ENCODE measurements around the gene SV2B. TPM values are rescaled to one million over a fixed set of nuclear protein-coding genes. Genes with fewer than 3 reads are reported as not detected.

SV2B gene
- total and polyA plus RNA-seq, 2 donors: 1.7 to 3.2 TPM

- no peak for DNase-seq (ENCODE audit: low read depth in 6 of 9, low spot score in 9 of 9)
- Histone ChIP-seq H3K36me3 (ENCODE audit: control insufficient read depth in 2 of 2, insufficient read depth in 2 of 2, low read length in 1 of 2) (no peaks in the 10 kb centered on the region), H3K27me3 (ENCODE audit: control insufficient read depth in 2 of 2, insufficient read depth in 1 of 2, low read length in 1 of 2) (peaks cover 0 to 16% of the 10 kb centered on the region in 2 donors), H3K4me3 (ENCODE audit: low read length in 2 of 2) (no peak overlapping the region), H3K4me1 (ENCODE audit: control insufficient read depth in 2 of 2, insufficient read depth in 2 of 2, low read length in 2 of 2) (no peaks in the 10 kb centered on the region), H3K27ac (ENCODE audit: low read depth in 1 of 2, low read length in 1 of 2) (no peak overlapping the region), H3K9me3 (ENCODE audit: control insufficient read depth in 2 of 2, insufficient read depth in 1 of 2, low read length in 1 of 2) (no peaks in the 10 kb centered on the region)
- 78% methylated on average over 10 of the region's 10 CpGs for WGBS
Measured at GRCh38 chr15:91238644-91239425, 138.8 kb downstream of the SV2B start.

- Histone ChIP-seq H3K27ac (ENCODE audit: low read depth in 1 of 2, low read length in 1 of 2) (no peak overlapping the region), H3K4me1 (ENCODE audit: control insufficient read depth in 2 of 2, insufficient read depth in 2 of 2, low read length in 2 of 2) (no peaks in the 10 kb centered on the region), H3K9me3 (ENCODE audit: control insufficient read depth in 2 of 2, insufficient read depth in 1 of 2, low read length in 1 of 2) (no peaks in the 10 kb centered on the region), H3K4me3 (ENCODE audit: low read length in 2 of 2) (no peak overlapping the region), H3K27me3 (ENCODE audit: control insufficient read depth in 2 of 2, insufficient read depth in 1 of 2, low read length in 1 of 2) (peaks cover 0 to 7% of the 10 kb centered on the region in 2 donors), H3K36me3 (ENCODE audit: control insufficient read depth in 2 of 2, insufficient read depth in 2 of 2, low read length in 1 of 2) (no peaks in the 10 kb centered on the region)
- DNase-seq (ENCODE audit: low read depth in 6 of 9, low spot score in 9 of 9): no peak
- WGBS: 74% methylated on average over 2 of the region's 2 CpGs
Measured at GRCh38 chr15:91243826-91244225, 143.8 kb downstream of the SV2B start.

GRCh38 chr15:91244919-91245318 is 144.9 kb downstream of the SV2B start:
- Histone ChIP-seq H3K4me3 (ENCODE audit: low read length in 2 of 2) (no peak overlapping the region), H3K27ac (ENCODE audit: low read depth in 1 of 2, low read length in 1 of 2) (no peak overlapping the region), H3K36me3 (ENCODE audit: control insufficient read depth in 2 of 2, insufficient read depth in 2 of 2, low read length in 1 of 2) (no peaks in the 10 kb centered on the region), H3K4me1 (ENCODE audit: control insufficient read depth in 2 of 2, insufficient read depth in 2 of 2, low read length in 2 of 2) (no peaks in the 10 kb centered on the region), H3K9me3 (ENCODE audit: control insufficient read depth in 2 of 2, insufficient read depth in 1 of 2, low read length in 1 of 2) (no peaks in the 10 kb centered on the region), H3K27me3 (ENCODE audit: control insufficient read depth in 2 of 2, insufficient read depth in 1 of 2, low read length in 1 of 2) (peaks cover 0 to 7% of the 10 kb centered on the region in 2 donors)
- 97% methylated on average over 4 of the region's 4 CpGs for WGBS
- no peak for DNase-seq (ENCODE audit: low read depth in 6 of 9, low spot score in 9 of 9)

GRCh38 chr15:91246998-91247397 is 146.9 kb downstream of the SV2B start:
- Histone ChIP-seq H3K27me3 (ENCODE audit: control insufficient read depth in 2 of 2, insufficient read depth in 1 of 2, low read length in 1 of 2) (peaks cover 0 to 4% of the 10 kb centered on the region in 2 donors), H3K9me3 (ENCODE audit: control insufficient read depth in 2 of 2, insufficient read depth in 1 of 2, low read length in 1 of 2) (no peaks in the 10 kb centered on the region), H3K27ac (ENCODE audit: low read depth in 1 of 2, low read length in 1 of 2) (no peak overlapping the region), H3K4me1 (ENCODE audit: control insufficient read depth in 2 of 2, insufficient read depth in 2 of 2, low read length in 2 of 2) (no peaks in the 10 kb centered on the region), H3K36me3 (ENCODE audit: control insufficient read depth in 2 of 2, insufficient read depth in 2 of 2, low read length in 1 of 2) (no peaks in the 10 kb centered on the region), H3K4me3 (ENCODE audit: low read length in 2 of 2) (no peak overlapping the region)
- no peak for DNase-seq (ENCODE audit: low read depth in 6 of 9, low spot score in 9 of 9)
- WGBS: 87% methylated on average over 2 of the region's 2 CpGs

GRCh38 chr15:91249591-91249990 is 149.5 kb downstream of the SV2B start:
- no peaks in the 10 kb centered on the region for H3K9me3 ChIP-seq (ENCODE audit: control insufficient read depth in 2 of 2, insufficient read depth in 1 of 2, low read length in 1 of 2)
- no peaks in the 10 kb centered on the region for H3K36me3 ChIP-seq (ENCODE audit: control insufficient read depth in 2 of 2, insufficient read depth in 2 of 2, low read length in 1 of 2)
- H3K4me3 ChIP-seq (ENCODE audit: low read length in 2 of 2): no peak overlapping the region
- WGBS: 77% methylated on average over 3 of the region's 3 CpGs
- no peak for DNase-seq (ENCODE audit: low read depth in 6 of 9, low spot score in 9 of 9)
- no peak overlapping the region for H3K27ac ChIP-seq (ENCODE audit: low read depth in 1 of 2, low read length in 1 of 2)
- no peaks in the 10 kb centered on the region for H3K4me1 ChIP-seq (ENCODE audit: control insufficient read depth in 2 of 2, insufficient read depth in 2 of 2, low read length in 2 of 2)
- H3K27me3 ChIP-seq (ENCODE audit: control insufficient read depth in 2 of 2, insufficient read depth in 1 of 2, low read length in 1 of 2): peaks cover 0 to 2% of the 10 kb centered on the region in 2 donors

- 95% methylated on average over 7 of the region's 7 CpGs for WGBS
- no peak for DNase-seq (ENCODE audit: low read depth in 6 of 9, low spot score in 9 of 9)
- no peak overlapping the region for H3K4me3 ChIP-seq (ENCODE audit: low read length in 2 of 2)
Measured at GRCh38 chr15:91252322-91252721, 152.3 kb downstream of the SV2B start.

GRCh38 chr15:91252756-91253155 is 152.7 kb downstream of the SV2B start:
- 93% methylated on average over 2 of the region's 2 CpGs for WGBS
- H3K27me3 ChIP-seq (ENCODE audit: control insufficient read depth in 2 of 2, insufficient read depth in 1 of 2, low read length in 1 of 2): no peaks in the 10 kb centered on the region
- no peak for DNase-seq (ENCODE audit: low read depth in 6 of 9, low spot score in 9 of 9)
- H3K4me3 ChIP-seq (ENCODE audit: low read length in 2 of 2): no peak overlapping the region
- H3K36me3 ChIP-seq (ENCODE audit: control insufficient read depth in 2 of 2, insufficient read depth in 2 of 2, low read length in 1 of 2): no peaks in the 10 kb centered on the region
- no peaks in the 10 kb centered on the region for H3K4me1 ChIP-seq (ENCODE audit: control insufficient read depth in 2 of 2, insufficient read depth in 2 of 2, low read length in 2 of 2)
- no peak overlapping the region for H3K27ac ChIP-seq (ENCODE audit: low read depth in 1 of 2, low read length in 1 of 2)
- H3K9me3 ChIP-seq (ENCODE audit: control insufficient read depth in 2 of 2, insufficient read depth in 1 of 2, low read length in 1 of 2): no peaks in the 10 kb centered on the region

More at GRCh38 chr15:91252322-91252721, 152.3 kb downstream of the SV2B start:
- no peaks in the 10 kb centered on the region for H3K36me3 ChIP-seq (ENCODE audit: control insufficient read depth in 2 of 2, insufficient read depth in 2 of 2, low read length in 1 of 2)
- H3K27ac ChIP-seq (ENCODE audit: low read depth in 1 of 2, low read length in 1 of 2): no peak overlapping the region
- no peaks in the 10 kb centered on the region for H3K9me3 ChIP-seq (ENCODE audit: control insufficient read depth in 2 of 2, insufficient read depth in 1 of 2, low read length in 1 of 2)
- no peaks in the 10 kb centered on the region for H3K27me3 ChIP-seq (ENCODE audit: control insufficient read depth in 2 of 2, insufficient read depth in 1 of 2, low read length in 1 of 2)
- H3K4me1 ChIP-seq (ENCODE audit: control insufficient read depth in 2 of 2, insufficient read depth in 2 of 2, low read length in 2 of 2): no peaks in the 10 kb centered on the region

- WGBS: 68% methylated on average over 3 of the region's 3 CpGs
- Histone ChIP-seq H3K36me3 (ENCODE audit: control insufficient read depth in 2 of 2, insufficient read depth in 2 of 2, low read length in 1 of 2) (no peaks in the 10 kb centered on the region), H3K4me1 (ENCODE audit: control insufficient read depth in 2 of 2, insufficient read depth in 2 of 2, low read length in 2 of 2) (no peaks in the 10 kb centered on the region), H3K27ac (ENCODE audit: low read depth in 1 of 2, low read length in 1 of 2) (no peak overlapping the region), H3K9me3 (ENCODE audit: control insufficient read depth in 2 of 2, insufficient read depth in 1 of 2, low read length in 1 of 2) (no peaks in the 10 kb centered on the region), H3K4me3 (ENCODE audit: low read length in 2 of 2) (no peak overlapping the region), H3K27me3 (ENCODE audit: control insufficient read depth in 2 of 2, insufficient read depth in 1 of 2, low read length in 1 of 2) (no peaks in the 10 kb centered on the region)
- no peak for DNase-seq (ENCODE audit: low read depth in 6 of 9, low spot score in 9 of 9)
Measured at GRCh38 chr15:91253605-91254004, 153.5 kb downstream of the SV2B start.

- Histone ChIP-seq H3K27me3 (ENCODE audit: control insufficient read depth in 2 of 2, insufficient read depth in 1 of 2, low read length in 1 of 2) (no peaks in the 10 kb centered on the region), H3K27ac (ENCODE audit: low read depth in 1 of 2, low read length in 1 of 2) (no peak overlapping the region), H3K36me3 (ENCODE audit: control insufficient read depth in 2 of 2, insufficient read depth in 2 of 2, low read length in 1 of 2) (no peaks in the 10 kb centered on the region), H3K4me1 (ENCODE audit: control insufficient read depth in 2 of 2, insufficient read depth in 2 of 2, low read length in 2 of 2) (no peaks in the 10 kb centered on the region), H3K4me3 (ENCODE audit: low read length in 2 of 2) (no peak overlapping the region), H3K9me3 (ENCODE audit: control insufficient read depth in 2 of 2, insufficient read depth in 1 of 2, low read length in 1 of 2) (no peaks in the 10 kb centered on the region)
- no peak for DNase-seq (ENCODE audit: low read depth in 6 of 9, low spot score in 9 of 9)
- WGBS: 96% methylated on average over 3 of the region's 3 CpGs
Measured at GRCh38 chr15:91254766-91255165, 154.7 kb downstream of the SV2B start.
